HG03354 (cell line): ENCODE results near the gene SORBS1.

Experiments used
- ATAC-seq: cut with Tn5 transposase; IDR thresholded peaks from one replicate; pipeline ENCODE4 v1.9.1; 2021; ENCODE audit warnings: mild to moderate bottlenecking; ENCODE audit not compliant: unreplicated experiment, poor library complexity, severe bottlenecking

SORBS1 gene

DNA sequence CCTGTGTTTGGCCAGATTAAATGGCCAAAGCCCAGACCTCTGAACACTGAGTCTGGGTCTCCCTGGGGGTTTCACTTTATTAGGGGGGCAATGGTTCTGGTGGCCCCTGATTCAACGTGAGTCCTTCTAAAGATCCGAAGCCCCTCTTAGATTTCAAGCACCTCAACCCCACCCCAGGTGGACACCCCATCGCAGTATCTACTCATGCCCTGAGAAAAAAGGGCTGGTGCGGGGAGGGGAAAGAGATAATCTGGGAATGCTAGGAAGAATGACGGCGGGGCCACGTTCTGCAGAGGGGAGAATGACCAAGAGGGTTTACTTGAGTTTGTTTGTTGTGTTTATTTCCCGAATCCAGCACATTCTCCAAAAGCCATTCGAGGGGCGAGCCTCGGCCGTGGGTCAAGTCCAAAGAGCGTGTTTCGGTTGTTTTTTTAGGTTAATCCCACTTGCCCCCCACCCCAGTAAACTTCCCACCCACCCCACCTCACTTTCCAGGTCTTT is 271.2 kb downstream of the SORBS1 start:
- no peak for ATAC-seq

- ATAC-seq: no peak
Measured at GRCh38 chr10:95289003-95289920, 271.9 kb downstream of the SORBS1 start.

DNA sequence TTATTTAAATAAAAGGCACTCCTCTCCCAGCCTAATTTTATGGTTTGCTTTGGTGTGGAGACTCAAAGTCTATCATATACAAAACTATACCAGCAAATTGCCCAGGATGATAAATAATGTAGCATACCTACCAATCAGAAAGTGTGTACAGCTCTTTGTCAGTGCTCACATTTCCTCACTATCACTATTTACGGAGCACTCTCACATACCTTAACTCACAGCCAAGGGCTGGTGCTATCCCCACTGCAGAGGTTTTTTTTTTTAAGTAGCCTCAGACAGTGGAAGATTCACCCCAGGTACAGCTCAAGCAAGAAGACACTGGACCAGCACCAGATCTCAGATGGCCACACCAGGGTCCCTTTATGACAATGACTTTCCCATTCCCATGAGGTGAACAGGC is 272.9 kb downstream of the SORBS1 start:
- no peak for ATAC-seq

DNA sequence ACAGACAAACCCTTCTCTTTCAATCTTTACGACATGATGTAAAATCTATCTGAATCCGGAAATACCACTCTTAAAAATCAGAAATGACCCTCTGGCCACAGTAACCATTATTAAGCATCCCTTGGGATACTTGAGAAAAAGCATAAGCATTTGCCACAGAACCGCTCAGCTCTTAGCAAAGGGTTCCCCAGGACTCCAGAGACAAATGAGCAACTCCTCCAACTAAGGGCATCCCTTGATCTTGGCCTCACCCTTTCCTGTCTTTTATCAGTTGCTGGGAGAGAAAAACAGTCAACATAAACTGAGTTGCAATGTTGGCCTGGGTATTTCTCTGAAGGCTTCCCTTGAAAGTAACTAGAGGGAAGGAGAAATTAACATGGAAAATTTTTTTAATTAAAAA is 273.9 kb downstream of the SORBS1 start:
- ATAC-seq: no peak

DNA sequence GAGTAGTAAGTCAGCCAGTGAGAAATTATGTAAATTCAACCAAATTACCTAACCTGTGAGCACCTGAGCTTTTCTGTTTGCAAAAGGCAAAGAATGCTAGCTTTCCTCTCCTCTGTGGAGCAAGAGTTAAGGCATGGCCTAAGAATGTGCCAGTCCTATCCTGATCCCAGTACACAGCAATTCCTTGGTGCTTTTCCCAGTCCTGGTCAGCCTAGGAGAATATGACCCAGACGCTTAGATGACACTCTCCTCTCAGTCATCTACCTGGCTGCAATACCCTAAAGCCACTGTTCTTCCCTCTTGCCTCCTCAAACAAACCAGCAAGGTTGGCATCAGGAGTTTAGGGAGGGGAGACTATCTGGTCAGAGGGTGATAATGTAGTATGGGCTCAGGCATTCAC is 274.5 kb downstream of the SORBS1 start:
- ATAC-seq: no peak

- no peak for ATAC-seq
Measured at GRCh38 chr10:95285556-95285955, 275.6 kb downstream of the SORBS1 start.

DNA sequence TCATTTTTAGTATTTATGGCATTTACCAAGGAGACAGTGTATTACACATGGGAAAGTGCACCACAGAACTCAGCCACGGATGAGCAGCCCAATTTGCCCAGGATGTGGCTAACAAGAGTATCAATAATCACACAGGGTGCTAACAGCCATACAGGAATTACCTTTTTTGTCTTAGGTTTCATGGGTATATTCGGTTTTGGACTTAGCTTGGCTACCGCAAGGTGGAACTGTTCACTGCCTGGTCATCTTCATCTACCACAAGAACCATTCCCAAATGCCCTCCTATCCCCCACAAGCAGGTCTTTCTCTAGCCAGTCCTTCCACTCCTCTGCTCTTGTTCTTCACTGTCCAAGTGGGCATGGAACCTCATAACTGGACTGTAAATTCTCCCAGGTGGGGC is 276.4 kb downstream of the SORBS1 start:
- no peak for ATAC-seq

DNA sequence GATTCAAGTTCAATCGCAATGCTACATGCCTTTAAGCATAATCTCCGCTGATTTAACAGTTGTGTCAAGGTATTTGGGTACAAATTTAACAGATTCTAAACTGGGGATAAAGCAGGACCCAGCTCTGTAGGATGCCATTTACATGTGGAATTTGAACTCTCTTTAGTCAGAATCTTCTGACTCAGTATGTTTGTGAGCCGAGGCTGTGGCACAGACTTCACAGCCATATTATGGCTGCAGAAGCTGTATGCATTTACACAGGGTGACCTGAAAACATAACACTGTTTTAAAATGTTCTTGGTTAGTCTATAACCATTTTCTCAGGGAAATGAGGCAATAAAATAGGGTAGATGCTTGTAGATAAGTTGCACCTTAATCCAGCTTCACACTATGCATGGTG is 279.1 kb downstream of the SORBS1 start:
- no peak for ATAC-seq

- no peak for ATAC-seq
Measured at GRCh38 chr10:95281206-95281605, 280.0 kb downstream of the SORBS1 start.

GRCh38 chr10:95280637-95281036 is 280.5 kb downstream of the SORBS1 start:
- no peak for ATAC-seq

GRCh38 chr10:95279042-95279820 is 281.9 kb downstream of the SORBS1 start:
- no peak for ATAC-seq

- no peak for ATAC-seq
Measured at GRCh38 chr10:95278061-95278988, 282.8 kb downstream of the SORBS1 start.

- no peak for ATAC-seq
Measured at GRCh38 chr10:95277614-95278013, 283.6 kb downstream of the SORBS1 start.

DNA sequence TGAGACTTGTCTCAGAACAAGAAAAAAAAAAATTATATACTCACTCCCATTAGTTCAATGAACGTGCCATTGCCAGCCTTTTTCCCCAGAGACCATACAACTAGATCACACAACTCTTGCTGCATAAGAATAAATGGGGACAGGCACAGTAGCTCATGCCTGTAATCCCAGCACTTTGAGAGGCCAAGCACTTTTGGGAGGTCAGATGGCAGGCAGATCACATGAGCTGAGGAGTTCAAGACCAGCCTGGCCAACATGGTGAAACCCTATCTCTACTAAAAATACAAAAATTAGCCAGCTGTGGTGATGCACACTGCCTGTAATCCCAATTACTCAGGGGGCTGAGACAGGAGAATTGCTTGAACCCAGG is 284.0 kb downstream of the SORBS1 start:
- ATAC-seq: no peak

- no peak for ATAC-seq
Measured at GRCh38 chr10:95276367-95277200, 284.6 kb downstream of the SORBS1 start.

GRCh38 chr10:95275726-95276366 is 285.3 kb downstream of the SORBS1 start:
- no peak for ATAC-seq

DNA sequence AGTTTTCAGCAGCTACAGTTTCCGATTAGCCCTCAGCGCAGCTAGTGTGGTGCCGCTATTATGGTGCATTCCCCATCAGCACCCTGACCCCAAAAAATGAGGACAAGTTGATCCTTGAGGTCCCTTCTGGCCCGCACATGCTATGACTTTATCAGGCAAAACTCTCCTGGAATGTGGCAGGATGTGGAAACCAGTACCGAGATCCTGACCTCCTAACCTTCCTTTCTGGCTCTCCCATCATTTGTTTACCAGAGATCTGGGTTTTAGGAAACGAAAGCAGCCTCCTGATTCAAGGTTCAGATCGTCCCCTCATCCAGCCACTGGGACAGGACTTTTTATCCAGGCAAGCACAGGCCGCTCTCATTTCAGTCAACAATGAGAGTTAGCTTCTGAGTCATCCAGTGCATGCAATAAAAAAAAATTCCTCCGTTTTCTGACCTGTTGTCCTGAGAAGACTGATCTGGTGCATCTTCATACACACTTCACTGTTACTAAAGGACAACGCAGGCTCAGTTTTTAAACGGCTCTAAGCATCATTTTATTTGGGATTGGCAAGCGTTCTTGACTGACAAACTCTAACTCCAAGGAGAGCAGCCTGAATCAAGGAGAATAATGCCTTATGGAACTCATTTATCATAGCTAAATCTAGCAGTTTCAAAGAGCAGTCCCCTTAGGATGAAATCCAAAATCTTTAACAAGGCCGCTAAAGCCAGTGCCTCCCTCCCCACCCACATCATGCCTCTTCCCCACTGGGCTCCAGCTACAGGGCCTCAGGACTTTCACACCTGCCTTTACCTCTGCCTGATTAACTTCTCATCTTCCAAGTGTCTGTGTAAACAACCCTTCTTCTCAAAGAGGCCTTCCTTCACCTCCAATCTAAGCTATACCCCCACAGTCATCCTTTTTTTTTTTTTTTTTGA is 287.5 kb downstream of the SORBS1 start:
- ATAC-seq: no peak
